Large intestine (tissue), 12 donors: Measurements from ENCODE around the gene MARK1. TPM values are rescaled to one million over a fixed set of nuclear protein-coding genes. Genes with fewer than 3 reads are reported as not detected.

Experiments
- DNase-seq, 2 donors: peaks; one replicate each; pipeline versions ENCODE4 v3.0.0 to v3.0.0-alpha.2; 2013
- H3K27ac ChIP-seq: one replicate; pipeline ENCODE4 v1.5.1; 2013; ENCODE audit warnings: low read length
- H3K27me3 ChIP-seq: 2 replicates; pipeline ENCODE4 v1.6.1; 2013; ENCODE audit warnings: low read length; ENCODE audit not compliant: control insufficient read depth, insufficient read depth
- H3K36me3 ChIP-seq: 2 replicates; pipeline ENCODE4 v1.6.1; 2013; ENCODE audit warnings: low read length; ENCODE audit not compliant: control insufficient read depth, insufficient read depth
- H3K4me1 ChIP-seq: one replicate; pipeline ENCODE4 v1.6.1; 2013; ENCODE audit warnings: low read length; ENCODE audit not compliant: control insufficient read depth, insufficient read depth
- H3K4me3 ChIP-seq: one replicate; pipeline ENCODE4 v1.5.1; 2013; ENCODE audit warnings: low read length
- H3K9me3 ChIP-seq: one replicate; pipeline ENCODE4 v1.6.1; 2013; ENCODE audit warnings: mild to moderate bottlenecking, low read depth, low read length, moderate library complexity; ENCODE audit not compliant: control insufficient read depth
- WGBS: methylation state at CpG from one replicate; pipeline ENCODE4 v1.1.5; 2013; ENCODE audit warnings: low lambda C conversion rate; ENCODE audit not compliant: insufficient coverage; 5-methylcytosine and 5-hydroxymethylcytosine counted together
- long read RNA-seq, 11 donors: transcript quantifications; one replicate each; lab custom pipeline, GENCODE V29; 2026
- polyA plus RNA-seq: library from polyadenylated mRNA; unstranded; fragments of 120-200 nt; gene quantifications from one replicate; pipeline ENCODE4 v1.2.1, GENCODE V29; 2013

Gene MARK1
- polyA plus RNA-seq: 3.9 TPM
- long read RNA-seq, donor 1: 0 reads
- long read RNA-seq, donor 2: 0 reads
- long read RNA-seq, donor 3: 0 reads
- long read RNA-seq, donor 4: 0 reads
- long read RNA-seq, donor 5, partial matches to known transcripts: 0 of 1 reads
- long read RNA-seq, donor 5, other reads (novel, unspliced or antisense): 0 of 1 reads
- long read RNA-seq, donor 6: 0 reads
- long read RNA-seq, donor 7, partial matches to known transcripts: 0 of 1 reads
- long read RNA-seq, donor 7, other reads (novel, unspliced or antisense): 0 of 1 reads
- long read RNA-seq, donor 8: 0 reads
- long read RNA-seq, donor 9: 0 reads
- long read RNA-seq, donor 10, partial matches to known transcripts: 0 of 1 reads
- long read RNA-seq, donor 10, other reads (novel, unspliced or antisense): 0 of 1 reads
- long read RNA-seq, donor 11: 0 reads

- peak within 1 kb of the TSS; percentile 36 for H3K27ac ChIP-seq
- H3K27me3 ChIP-seq: peaks cover 24% of the 10 kb centered on the region
- H3K4me1 ChIP-seq: no peaks in the 10 kb centered on the region
- peak; percentile 19 to 73 for DNase-seq
- WGBS: 0% methylated on average over 3 of the region's 96 CpGs
- H3K36me3 ChIP-seq: no peaks in the 10 kb centered on the region
- peak within 1 kb of the TSS; percentile 81 for H3K4me3 ChIP-seq
- peaks cover 2% of the 10 kb centered on the region for H3K9me3 ChIP-seq
Observed at GRCh38 chr1:220527908-220528678, at the start of gene MARK1. Gene MARK1 (plus strand): TSS chr1:220528136. CDS start chr1:220528823, 687 bp downstream.

- H3K27ac ChIP-seq: peak overlapping the region; percentile 68
Observed at GRCh38 chr1:220483700-220484099, 44.2 kb upstream of the MARK1 start.

GRCh38 chr1:220484135-220484534, 43.8 kb upstream of the MARK1 start:
- Histone ChIP-seq H3K27me3 (no peaks in the 10 kb centered on the region), H3K4me3 (no peak overlapping the region), H3K4me1 (peaks cover 19% of the 10 kb centered on the region), H3K9me3 (no peaks in the 10 kb centered on the region), H3K27ac (peak overlapping the region; percentile 68), H3K36me3 (no peaks in the 10 kb centered on the region)
- no peak for DNase-seq

More at GRCh38 chr1:220483700-220484099, 44.2 kb upstream of the MARK1 start:
- no peaks in the 10 kb centered on the region for H3K27me3 ChIP-seq
- no peaks in the 10 kb centered on the region for H3K9me3 ChIP-seq
- H3K4me3 ChIP-seq: no peak overlapping the region
- WGBS: 80% methylated on average over 1 of the region's 6 CpGs
- no peaks in the 10 kb centered on the region for H3K36me3 ChIP-seq
- peak; percentile 50 to 60 for DNase-seq
- H3K4me1 ChIP-seq: peaks cover 19% of the 10 kb centered on the region

- no peak for DNase-seq
- Histone ChIP-seq H3K4me3 (no peak overlapping the region), H3K27ac (no peak overlapping the region), H3K27me3 (no peaks in the 10 kb centered on the region), H3K9me3 (no peaks in the 10 kb centered on the region), H3K4me1 (peaks cover 19% of the 10 kb centered on the region), H3K36me3 (no peaks in the 10 kb centered on the region)
- no CpG with 5 or more reads among the region's 3 CpGs for WGBS
Observed at GRCh38 chr1:220485131-220485530, 42.8 kb upstream of the MARK1 start.

GRCh38 chr1:220485791-220486190, 42.1 kb upstream of the MARK1 start:
- no peak overlapping the region for H3K27ac ChIP-seq
- H3K4me3 ChIP-seq: no peak overlapping the region
- no peak for DNase-seq
- H3K27me3 ChIP-seq: no peaks in the 10 kb centered on the region
- no peaks in the 10 kb centered on the region for H3K36me3 ChIP-seq
- WGBS: 89% methylated on average over 3 of the region's 6 CpGs
- no peaks in the 10 kb centered on the region for H3K9me3 ChIP-seq
- peaks cover 19% of the 10 kb centered on the region for H3K4me1 ChIP-seq

- peak; percentile 91 to 96 for DNase-seq
- no peaks in the 10 kb centered on the region for H3K9me3 ChIP-seq
- H3K4me1 ChIP-seq: peaks cover 19% of the 10 kb centered on the region
- H3K27me3 ChIP-seq: no peaks in the 10 kb centered on the region
- H3K27ac ChIP-seq: peak overlapping the region; percentile 82
- no peaks in the 10 kb centered on the region for H3K36me3 ChIP-seq
- H3K4me3 ChIP-seq: no peak overlapping the region
- no CpG with 5 or more reads among the region's 5 CpGs for WGBS
Observed at GRCh38 chr1:220487297-220487820, 40.6 kb upstream of the MARK1 start.

- Histone ChIP-seq H3K27me3 (no peaks in the 10 kb centered on the region), H3K4me3 (no peak overlapping the region), H3K27ac (no peak overlapping the region), H3K36me3 (no peaks in the 10 kb centered on the region), H3K9me3 (no peaks in the 10 kb centered on the region), H3K4me1 (peaks cover 7% of the 10 kb centered on the region)
- no CpG with 5 or more reads among the region's 2 CpGs for WGBS
- no peak for DNase-seq
Observed at GRCh38 chr1:220491891-220492290, 36.0 kb upstream of the MARK1 start.

- H3K4me1 ChIP-seq: no peaks in the 10 kb centered on the region
- no peak overlapping the region for H3K4me3 ChIP-seq
- 50% methylated on average over 2 of the region's 5 CpGs for WGBS
- no peaks in the 10 kb centered on the region for H3K36me3 ChIP-seq
- no peaks in the 10 kb centered on the region for H3K9me3 ChIP-seq
- no peak overlapping the region for H3K27ac ChIP-seq
- H3K27me3 ChIP-seq: no peaks in the 10 kb centered on the region
- no peak for DNase-seq
Observed at GRCh38 chr1:220497220-220497947, 30.6 kb upstream of the MARK1 start.

GRCh38 chr1:220498188-220498587, 29.7 kb upstream of the MARK1 start:
- no peak overlapping the region for H3K4me3 ChIP-seq
- WGBS: no CpG with 5 or more reads among the region's 2 CpGs

GRCh38 chr1:220500372-220500771, 27.6 kb upstream of the MARK1 start:
- no peak overlapping the region for H3K27ac ChIP-seq
- no peaks in the 10 kb centered on the region for H3K9me3 ChIP-seq
- no peaks in the 10 kb centered on the region for H3K27me3 ChIP-seq
- no peaks in the 10 kb centered on the region for H3K4me1 ChIP-seq
- no CpG with 5 or more reads among the region's 1 CpG for WGBS
- H3K36me3 ChIP-seq: no peaks in the 10 kb centered on the region
- no peak overlapping the region for H3K4me3 ChIP-seq
- DNase-seq: peak in 1 of 2 donors; percentile 33

More at GRCh38 chr1:220498188-220498587, 29.7 kb upstream of the MARK1 start:
- Histone ChIP-seq H3K27ac (no peak overlapping the region), H3K36me3 (no peaks in the 10 kb centered on the region), H3K4me1 (no peaks in the 10 kb centered on the region), H3K9me3 (no peaks in the 10 kb centered on the region), H3K27me3 (no peaks in the 10 kb centered on the region)
- no peak for DNase-seq
